ENCODE measurements around the gene EFL1.

The EFL1 gene

GRCh38 chr15:82124331-82125263 lies 137.9 kb downstream of the EFL1 start:
- DNase-seq (ENCODE audit: low read depth, low spot score), result no peak

GRCh38 chr15:82122746-82123400 lies 139.7 kb downstream of the EFL1 start:
- DNase-seq (ENCODE audit: low read depth, low spot score), result no peak

- no peak for DNase-seq (ENCODE audit: low read depth, low spot score)
These were observed 144.5 kb downstream of the EFL1 start for GRCh38 chr15:82118040-82118439.

GRCh38 chr15:82117296-82117695 lies 145.2 kb downstream of the EFL1 start:
- no peak for DNase-seq (ENCODE audit: low read depth, low spot score)

GRCh38 chr15:82114660-82115059 lies 147.9 kb downstream of the EFL1 start:
- DNase-seq (ENCODE audit: low read depth, low spot score), result no peak

GRCh38 chr15:82113106-82113715 lies 149.3 kb downstream of the EFL1 start:
- DNase-seq (ENCODE audit: low read depth, low spot score), result no peak

GRCh38 chr15:82111918-82112317 lies 150.6 kb downstream of the EFL1 start:
- DNase-seq (ENCODE audit: low read depth, low spot score), result no peak

- no peak for DNase-seq (ENCODE audit: low read depth, low spot score)
These were observed 152.4 kb downstream of the EFL1 start for GRCh38 chr15:82110144-82110543.

GRCh38 chr15:82108489-82109078 lies 153.9 kb downstream of the EFL1 start:
- DNase-seq (ENCODE audit: low read depth, low spot score), result no peak

GRCh38 chr15:82106679-82107078 lies 155.9 kb downstream of the EFL1 start:
- no peak for DNase-seq (ENCODE audit: low read depth, low spot score)

- no peak for DNase-seq (ENCODE audit: low read depth, low spot score)
These were observed 156.9 kb downstream of the EFL1 start for GRCh38 chr15:82105451-82106215.

- DNase-seq (ENCODE audit: low read depth, low spot score), result no peak
These were observed 159.1 kb downstream of the EFL1 start for GRCh38 chr15:82103468-82103867.

- DNase-seq (ENCODE audit: low read depth, low spot score), result no peak
These were observed 162.2 kb downstream of the EFL1 start for GRCh38 chr15:82100111-82100929.

GRCh38 chr15:82098674-82099073 lies 163.9 kb downstream of the EFL1 start:
- no peak for DNase-seq (ENCODE audit: low read depth, low spot score)

- no peak for DNase-seq (ENCODE audit: low read depth, low spot score)
These were observed 166.7 kb downstream of the EFL1 start for GRCh38 chr15:82095803-82096202.

GRCh38 chr15:82093774-82094211 lies 168.7 kb downstream of the EFL1 start:
- no peak for DNase-seq (ENCODE audit: low read depth, low spot score)

GRCh38 chr15:82093325-82093724 lies 169.2 kb downstream of the EFL1 start:
- no peak for DNase-seq (ENCODE audit: low read depth, low spot score)

- DNase-seq (ENCODE audit: low read depth, low spot score), result no peak
These were observed 170.8 kb downstream of the EFL1 start for GRCh38 chr15:82091636-82092140.

- DNase-seq (ENCODE audit: low read depth, low spot score), result no peak
These were observed 176.1 kb downstream of the EFL1 start for GRCh38 chr15:82086243-82086995.

All from iPS DF 19.7 (cell line).